Left lung (tissue), 10 donors: ENCODE data around the gene SHC4. TPM values are rescaled to one million over a fixed set of nuclear protein-coding genes. Genes with fewer than 3 reads are reported as not detected.
"Not testable (repeated sequence)": the region's sequence is repeated elsewhere in the genome, so short reads cannot be mapped to it uniquely, and the experiment has no call there.

Experiments
- ATAC-seq: fragments of 200-7000 bp; cut with Tn5 transposase; one replicate; pipeline ENCODE4 v1.9.1; 2020; ENCODE audit warnings: moderate library complexity
- DNase-seq, 4 donors: peaks; one replicate each; pipeline ENCODE4 v3.0.0-alpha.2; 2013 to 2020
- H3K27ac ChIP-seq, 2 donors: fragments of 200-600 bp; sonication (generic) in 1 of 2; one replicate each; pipeline versions ENCODE4 v1.5.0 to v1.8.0; 2020 to 2021
- H3K27me3 ChIP-seq, 2 donors: fragments of 200-600 bp; sonication (generic) in 1 of 2; one replicate each; pipeline versions ENCODE4 v1.5.0 to v1.8.0; 2020 to 2021
- H3K36me3 ChIP-seq, 2 donors: fragments of 200-600 bp; sonication (generic) in 1 of 2; one replicate each; pipeline versions ENCODE4 v1.5.0 to v1.8.0; 2020 to 2021
- H3K4me1 ChIP-seq, 2 donors: fragments of 200-600 bp; one replicate each; pipeline ENCODE4 v1.8.0; 2021
- H3K4me3 ChIP-seq, 2 donors: fragments of 200-600 bp; sonication (generic) in 1 of 2; one replicate each; pipeline versions ENCODE4 v1.5.0 to v1.8.0; 2020 to 2021; ENCODE audit warnings: mild to moderate bottlenecking in 1 of 2
- H3K9me3 ChIP-seq, 2 donors: fragments of 200-600 bp; sonication (generic) in 1 of 2; one replicate each; pipeline versions ENCODE4 v1.5.0 to v1.8.0; 2020 to 2021
- intact Hi-C, 2 donors: fragments of 100-400 bp; cut with DNase I; formaldehyde crosslinking; loops; one replicate each; pipeline versions ENCODE4 v1.11.2 to v1.14.2; 2022
- polyA plus RNA-seq, 6 donors: library from polyadenylated mRNA; unstranded; fragments of 120-200 nt; gene quantifications; one replicate each; pipeline ENCODE4 v1.2.1, GENCODE V29; 2013; ENCODE audit not compliant: insufficient read length in 6 of 6
- total RNA-seq, 2 donors: library from RNA; stranded (reverse); fragmentation: NEBNext Ultra II Directional; extraction: Animal tissue kit (Norgen Biotek cat#: 25700); gene quantifications; one replicate each; pipeline ENCODE4 v1.2.1, GENCODE V29; 2021
- TF ChIP-seq, protein P1 (sequence below), 2 donors: fragments of 200-600 bp; sonication (generic) in 1 of 2; IDR thresholded peaks; one replicate each; pipeline versions ENCODE4 v1.5.0 to v1.8.0; 2021; ENCODE audit warnings: antibody characterized with exemption in 2 of 2
- donor health status: DM: no; HTN: yes; CAD: no.
- donor health status: DM: no; HTN: no; CAD: no.

Gene SHC4
- total and polyA plus RNA-seq, 8 donors: 0.44 to 1.4 (median 0.98) TPM

GRCh38 chr15:48922046-48922445, 41.7 kb downstream of the SHC4 start:
- TF ChIP-seq, protein P1, sequence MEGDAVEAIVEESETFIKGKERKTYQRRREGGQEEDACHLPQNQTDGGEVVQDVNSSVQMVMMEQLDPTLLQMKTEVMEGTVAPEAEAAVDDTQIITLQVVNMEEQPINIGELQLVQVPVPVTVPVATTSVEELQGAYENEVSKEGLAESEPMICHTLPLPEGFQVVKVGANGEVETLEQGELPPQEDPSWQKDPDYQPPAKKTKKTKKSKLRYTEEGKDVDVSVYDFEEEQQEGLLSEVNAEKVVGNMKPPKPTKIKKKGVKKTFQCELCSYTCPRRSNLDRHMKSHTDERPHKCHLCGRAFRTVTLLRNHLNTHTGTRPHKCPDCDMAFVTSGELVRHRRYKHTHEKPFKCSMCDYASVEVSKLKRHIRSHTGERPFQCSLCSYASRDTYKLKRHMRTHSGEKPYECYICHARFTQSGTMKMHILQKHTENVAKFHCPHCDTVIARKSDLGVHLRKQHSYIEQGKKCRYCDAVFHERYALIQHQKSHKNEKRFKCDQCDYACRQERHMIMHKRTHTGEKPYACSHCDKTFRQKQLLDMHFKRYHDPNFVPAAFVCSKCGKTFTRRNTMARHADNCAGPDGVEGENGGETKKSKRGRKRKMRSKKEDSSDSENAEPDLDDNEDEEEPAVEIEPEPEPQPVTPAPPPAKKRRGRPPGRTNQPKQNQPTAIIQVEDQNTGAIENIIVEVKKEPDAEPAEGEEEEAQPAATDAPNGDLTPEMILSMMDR (IDR thresholded peaks at IDR 0.05): no peak
- intact Hi-C loops: no loop called here

DNA sequence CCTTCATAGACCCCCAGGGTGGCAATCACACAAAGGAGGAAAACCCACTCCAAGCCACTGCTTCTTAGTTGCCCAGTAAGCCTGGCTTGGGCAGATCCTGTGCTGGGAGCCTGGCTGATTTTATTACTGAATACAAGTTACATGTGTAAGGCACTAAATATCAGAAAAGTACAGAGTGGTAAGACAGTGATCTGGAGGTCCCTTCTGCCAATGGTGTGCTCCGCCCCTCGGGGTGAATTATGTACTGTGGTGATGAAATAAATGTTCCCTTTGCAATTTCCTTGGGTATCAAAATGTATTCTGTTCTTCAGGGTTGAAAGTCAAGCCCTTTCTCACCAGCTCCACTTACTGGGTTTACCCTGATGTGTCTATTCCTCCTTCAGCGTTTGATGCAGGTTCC, 47.0 kb downstream of the SHC4 start:
- Histone ChIP-seq H3K36me3 (no peaks in the 10 kb centered on the region), H3K9me3 (no peaks in the 10 kb centered on the region), H3K4me3 (no peak overlapping the region), H3K27me3 (peaks cover 0 to 4% of the 10 kb centered on the region in 2 donors), H3K27ac (no peak overlapping the region), H3K4me1 (no peaks in the 10 kb centered on the region)
- ATAC-seq (no peak), DNase-seq (no peak)
- intact Hi-C loops: no loop called here
- TF ChIP-seq, protein P1 (IDR thresholded peaks at IDR 0.05): no peak

More at GRCh38 chr15:48922046-48922445, 41.7 kb downstream of the SHC4 start:
- Histone ChIP-seq H3K4me3 (no peak overlapping the region), H3K9me3 (no peaks in the 10 kb centered on the region), H3K36me3 (no peaks in the 10 kb centered on the region), H3K4me1 (no peaks in the 10 kb centered on the region), H3K27me3 (peaks cover 0 to 11% of the 10 kb centered on the region in 2 donors), H3K27ac (no peak overlapping the region)
- no peak for ATAC-seq
- no peak for DNase-seq

- no peak for DNase-seq
- intact Hi-C loops: no loop called here
- TF ChIP-seq, protein P1 (IDR thresholded peaks at IDR 0.05): no peak
Observed at GRCh38 chr15:48915861-48916260, 47.9 kb downstream of the SHC4 start.

GRCh38 chr15:48914717-48915116, 49.0 kb downstream of the SHC4 start:
- intact Hi-C loops: no loop called here
- DNase-seq (no peak), ATAC-seq (no peak)

More at GRCh38 chr15:48915861-48916260, 47.9 kb downstream of the SHC4 start:
- H3K36me3 ChIP-seq: no peaks in the 10 kb centered on the region
- no peak overlapping the region for H3K4me3 ChIP-seq
- H3K4me1 ChIP-seq: no peaks in the 10 kb centered on the region
- peaks cover 0 to 4% of the 10 kb centered on the region in 2 donors for H3K27me3 ChIP-seq
- ATAC-seq: no peak
- H3K27ac ChIP-seq: no peak overlapping the region
- H3K9me3 ChIP-seq: no peaks in the 10 kb centered on the region

GRCh38 chr15:48913141-48913540, 50.6 kb downstream of the SHC4 start:
- ATAC-seq: no peak

More at GRCh38 chr15:48914717-48915116, 49.0 kb downstream of the SHC4 start:
- Histone ChIP-seq H3K4me3 (no peak overlapping the region), H3K36me3 (no peaks in the 10 kb centered on the region), H3K9me3 (no peaks in the 10 kb centered on the region), H3K27me3 (peaks cover 0 to 4% of the 10 kb centered on the region in 2 donors), H3K27ac (no peak overlapping the region), H3K4me1 (no peaks in the 10 kb centered on the region)
- TF ChIP-seq, protein P1 (IDR thresholded peaks at IDR 0.05): no peak

GRCh38 chr15:48910554-48910953, 53.2 kb downstream of the SHC4 start:
- H3K36me3 ChIP-seq, DNase-seq, ATAC-seq, H3K9me3 ChIP-seq, H3K4me1 ChIP-seq, intact Hi-C loops, H3K4me3 ChIP-seq, H3K27ac ChIP-seq, H3K27me3 ChIP-seq: not testable (repeated sequence)

More at GRCh38 chr15:48913141-48913540, 50.6 kb downstream of the SHC4 start:
- DNase-seq: no peak
- TF ChIP-seq, protein P1 (IDR thresholded peaks at IDR 0.05): no peak
- no peak overlapping the region for H3K27ac ChIP-seq
- H3K27me3 ChIP-seq: no peaks in the 10 kb centered on the region
- intact Hi-C loops: no loop called here
- no peaks in the 10 kb centered on the region for H3K36me3 ChIP-seq
- H3K9me3 ChIP-seq: no peaks in the 10 kb centered on the region
- H3K4me3 ChIP-seq: no peak overlapping the region
- H3K4me1 ChIP-seq: no peaks in the 10 kb centered on the region

GRCh38 chr15:48909313-48909712, 54.4 kb downstream of the SHC4 start:
- H3K4me1 ChIP-seq, DNase-seq, intact Hi-C loops, ATAC-seq, H3K36me3 ChIP-seq, H3K27ac ChIP-seq, H3K4me3 ChIP-seq, H3K9me3 ChIP-seq, H3K27me3 ChIP-seq: not testable (repeated sequence)
